GM19099 (cell line): Measurements from ENCODE around the gene KLF9.

Experiments used
- POLR2A ChIP-seq: IDR thresholded peaks from 3 replicates; pipeline ENCODE4 v1.6.1; 2011; ENCODE audit warnings: low read depth; ENCODE audit not compliant: insufficient read length; ENCODE audit errors: extremely low read depth

Gene KLF9

DNA sequence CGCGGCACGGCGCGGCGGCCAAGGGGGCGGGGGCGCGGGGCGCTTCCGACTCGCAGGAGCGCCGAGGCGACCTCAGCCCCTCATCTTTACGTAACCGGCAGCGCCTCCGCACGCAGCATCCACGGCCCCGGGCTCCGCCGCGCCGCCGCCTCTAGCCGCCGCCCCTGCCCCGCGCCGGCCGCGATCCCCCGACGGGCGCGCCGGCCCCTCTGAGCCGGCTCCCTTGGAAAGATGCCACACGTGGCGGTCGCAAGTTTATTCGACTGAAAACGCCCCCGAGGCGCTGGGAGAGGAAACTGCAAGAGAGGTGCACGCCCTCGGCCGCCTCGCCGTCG is 1.0 kb downstream of the KLF9 start:
- TF ChIP-seq POLR2A = no peak

DNA sequence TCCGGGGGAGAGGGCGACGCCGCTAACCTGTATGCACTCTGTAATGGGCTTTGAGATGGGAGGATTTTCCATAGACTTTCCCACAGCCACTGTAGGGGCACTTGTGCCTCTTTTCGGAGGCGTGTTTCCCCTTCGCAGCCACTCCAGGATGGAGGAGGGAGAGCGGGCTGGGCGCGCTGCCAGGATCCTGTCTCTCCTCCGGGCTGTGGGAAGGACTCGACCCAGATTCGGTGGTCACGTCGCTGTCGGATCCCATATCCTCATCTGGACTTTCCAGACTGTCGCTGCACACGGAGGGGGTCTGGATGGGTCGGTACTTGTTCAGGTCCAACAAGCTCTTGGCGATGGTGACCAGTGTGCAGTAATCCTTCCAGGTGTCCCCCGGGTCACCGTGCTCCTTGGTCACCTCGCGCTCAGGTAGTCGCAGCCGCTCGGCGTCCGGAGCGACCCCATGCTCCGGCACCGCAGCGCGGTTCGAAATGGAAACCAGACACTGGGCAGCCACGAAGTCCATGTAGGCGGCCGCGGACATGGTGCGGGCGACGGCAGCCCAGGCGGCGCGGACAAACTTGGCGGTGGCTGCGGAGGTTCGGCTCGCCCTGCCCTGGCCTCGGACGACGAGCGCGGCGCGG is 1.5 kb downstream of the KLF9 start:
- TF ChIP-seq POLR2A = no peak

DNA sequence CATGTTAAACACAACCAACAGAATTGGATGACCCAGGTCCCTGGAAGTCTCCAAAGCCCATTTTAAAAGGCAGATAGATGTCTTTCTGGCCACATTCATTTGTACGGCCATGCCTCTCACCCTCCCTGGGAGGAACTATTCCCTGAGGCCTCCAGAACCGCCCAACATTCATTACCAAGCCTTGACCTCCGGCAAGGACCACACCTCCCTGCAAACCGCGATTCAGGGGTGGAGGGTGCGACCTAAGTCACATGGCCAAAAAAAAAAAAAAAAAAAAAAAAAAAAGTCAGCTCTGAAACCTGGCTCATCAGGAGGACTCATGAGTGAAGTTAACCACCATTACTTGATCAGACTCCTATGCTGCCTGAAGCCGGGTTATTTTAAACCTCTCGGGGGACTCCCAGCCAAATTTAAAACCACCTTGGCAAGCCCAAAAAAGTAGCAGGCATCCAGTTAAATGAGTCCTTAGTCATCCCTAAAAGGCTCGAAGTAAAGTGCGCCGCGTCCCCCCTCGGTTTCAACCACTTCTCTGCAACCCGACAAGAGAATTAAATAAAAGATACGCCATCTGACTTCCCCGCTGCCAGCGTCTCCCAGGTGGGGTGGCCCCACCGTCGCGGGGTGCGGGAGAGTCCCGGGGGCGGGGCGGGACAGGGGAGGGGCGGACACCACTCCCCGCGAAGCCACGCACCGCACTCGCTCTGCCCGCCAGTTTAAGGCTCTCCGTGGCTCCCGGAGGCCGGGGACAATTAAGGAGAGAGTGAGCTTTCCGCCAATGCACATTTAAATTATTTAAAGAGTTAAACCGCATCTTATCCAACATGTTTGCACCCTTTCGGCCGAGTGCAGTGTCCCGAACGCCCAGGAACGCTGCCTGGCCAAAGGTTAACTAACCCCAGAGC is 2.3 kb downstream of the KLF9 start:
- peak; percentile 44 for TF ChIP-seq POLR2A

DNA sequence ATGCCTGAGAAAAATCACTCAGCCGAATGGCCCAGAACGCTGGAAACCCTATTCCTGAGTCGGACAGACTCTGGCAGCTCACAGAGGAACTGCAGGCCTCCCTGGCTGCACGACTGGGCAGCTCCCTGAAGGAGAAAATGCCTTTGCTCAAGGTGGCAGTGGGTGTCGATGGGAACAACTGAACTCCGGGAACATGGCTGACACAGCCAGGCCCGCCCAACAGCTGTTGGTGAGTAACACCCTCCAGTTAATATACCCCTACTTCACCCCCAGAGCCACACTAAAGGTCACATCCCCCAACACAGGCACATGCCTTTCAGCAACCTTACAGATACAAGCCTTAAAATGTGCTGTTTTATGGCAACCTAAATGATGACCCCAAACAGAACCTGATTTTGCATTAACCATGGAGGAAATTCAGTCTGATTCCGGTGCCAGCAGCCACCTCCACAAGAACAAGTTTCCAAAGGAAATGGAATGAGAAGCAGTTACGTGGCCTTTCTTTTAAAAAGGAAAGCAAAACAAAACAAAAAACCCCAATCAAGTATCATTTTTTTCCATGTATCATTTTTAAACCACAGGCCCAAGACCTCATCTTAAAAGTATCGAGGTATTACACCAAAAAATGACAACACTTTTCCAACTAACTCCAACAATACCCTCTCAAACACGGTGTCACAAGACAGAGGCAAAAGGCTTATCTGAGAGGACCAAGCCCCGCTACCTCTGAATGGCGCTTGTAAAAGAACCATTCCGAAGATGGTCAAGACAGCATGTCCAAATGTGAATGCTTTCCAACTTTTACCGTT is 3.1 kb downstream of the KLF9 start:
- TF ChIP-seq POLR2A = no peak

DNA sequence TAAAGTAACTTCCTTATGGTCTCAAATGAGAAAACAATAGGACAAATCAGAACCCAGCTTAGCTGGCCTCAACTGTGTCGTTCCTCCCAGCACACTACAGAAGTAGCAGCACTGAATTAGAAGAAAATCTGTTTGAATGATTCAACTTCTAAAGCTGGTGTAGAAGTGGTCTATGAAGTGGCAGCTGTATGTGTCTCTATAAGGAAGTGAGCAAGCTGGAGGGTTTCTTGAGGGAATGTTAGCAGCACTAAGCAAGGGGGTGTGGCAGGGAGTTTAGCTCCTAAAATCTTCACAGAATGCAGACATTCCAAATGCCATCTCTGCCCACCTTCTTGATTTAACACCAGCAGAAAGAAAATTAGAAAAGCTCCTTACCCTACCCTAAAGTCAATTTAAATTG is 4.1 kb downstream of the KLF9 start:
- TF ChIP-seq POLR2A = no peak

DNA sequence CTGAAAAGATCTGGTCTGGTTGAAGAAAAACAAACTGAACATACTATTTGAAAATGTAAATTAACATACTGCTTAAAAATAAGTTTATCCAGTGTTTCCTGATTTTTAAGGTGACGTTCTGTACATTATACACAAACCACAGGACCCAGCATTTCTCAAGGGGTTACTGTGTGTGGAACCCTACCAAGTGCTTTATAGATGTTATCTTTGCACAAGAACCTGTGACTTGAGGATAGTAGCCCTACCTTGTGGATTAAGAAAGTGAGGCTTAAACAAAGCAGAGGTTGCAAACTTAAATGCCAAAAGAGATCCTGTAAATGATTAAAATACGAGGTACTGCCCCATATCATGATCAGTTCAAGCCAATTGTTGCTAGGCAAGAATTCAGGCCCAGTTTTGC is 4.7 kb downstream of the KLF9 start:
- no peak for TF ChIP-seq POLR2A

DNA sequence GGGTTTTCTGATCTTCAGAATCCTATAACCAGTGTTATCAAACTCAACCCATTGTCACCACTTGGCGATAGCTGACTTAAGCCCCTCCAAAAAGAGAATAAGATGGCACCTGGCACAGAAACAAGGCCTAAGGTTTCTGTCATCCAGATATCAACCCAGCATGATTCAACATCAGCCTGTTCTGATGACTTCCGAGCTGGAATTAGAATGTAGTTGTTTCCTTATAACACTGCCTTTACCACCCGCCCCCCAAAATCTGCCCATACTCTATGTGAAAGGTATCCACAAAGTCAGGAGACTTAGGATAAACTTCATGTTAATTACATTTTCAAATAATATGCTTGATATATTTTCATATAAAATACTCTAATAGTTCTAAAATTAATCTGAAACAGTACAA is 5.2 kb downstream of the KLF9 start:
- TF ChIP-seq POLR2A = no peak

DNA sequence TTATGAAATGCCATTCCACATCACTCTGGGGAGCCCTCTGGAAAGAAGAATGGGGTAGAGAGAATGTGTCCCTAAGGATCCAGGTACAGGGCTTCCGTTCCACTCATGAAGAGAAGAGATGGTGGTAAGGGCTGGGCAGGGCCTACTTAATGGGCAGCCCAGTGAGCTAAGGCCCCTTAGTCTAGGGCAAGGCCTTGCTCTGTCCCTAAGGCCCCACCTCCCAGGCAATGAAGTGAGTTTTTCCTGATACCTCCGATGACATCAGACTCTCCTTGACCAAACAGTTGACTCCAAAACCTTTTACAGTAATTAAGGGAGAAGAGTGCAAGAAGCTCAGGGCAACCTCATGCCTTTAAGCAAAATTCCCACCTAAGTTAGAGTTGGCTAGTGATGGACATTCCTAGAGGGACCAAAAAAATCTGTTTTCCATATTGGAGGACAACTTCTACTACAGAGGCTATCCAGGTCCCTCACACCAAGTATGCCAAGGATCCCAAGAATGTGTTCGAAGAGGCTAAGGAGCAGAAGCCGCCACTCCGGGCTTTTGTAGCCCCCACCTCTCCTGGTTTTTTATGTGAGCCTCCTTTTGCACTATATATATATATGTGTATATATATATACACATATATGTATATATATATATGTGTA is 5.9 kb downstream of the KLF9 start:
- TF ChIP-seq POLR2A = no peak

DNA sequence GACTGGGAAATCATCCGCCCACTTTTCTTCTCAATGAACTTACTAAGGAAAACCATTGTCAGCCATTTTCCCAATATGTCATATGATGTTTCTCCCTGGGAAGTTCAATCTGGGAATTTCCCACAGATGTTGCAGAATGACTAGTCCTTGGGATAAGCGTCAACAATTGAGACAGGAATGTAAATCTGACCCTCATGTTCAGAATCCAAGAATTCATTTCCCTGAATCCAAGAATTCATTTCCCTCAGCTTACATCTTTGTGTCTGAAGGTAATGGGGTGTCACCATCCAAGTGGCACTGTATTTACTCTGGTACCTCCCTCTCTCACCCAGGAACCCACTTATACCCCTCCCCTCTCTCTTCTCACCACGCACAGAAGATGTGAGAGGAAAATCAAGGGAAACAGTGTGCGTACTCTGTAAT is 7.4 kb downstream of the KLF9 start:
- no peak for TF ChIP-seq POLR2A

DNA sequence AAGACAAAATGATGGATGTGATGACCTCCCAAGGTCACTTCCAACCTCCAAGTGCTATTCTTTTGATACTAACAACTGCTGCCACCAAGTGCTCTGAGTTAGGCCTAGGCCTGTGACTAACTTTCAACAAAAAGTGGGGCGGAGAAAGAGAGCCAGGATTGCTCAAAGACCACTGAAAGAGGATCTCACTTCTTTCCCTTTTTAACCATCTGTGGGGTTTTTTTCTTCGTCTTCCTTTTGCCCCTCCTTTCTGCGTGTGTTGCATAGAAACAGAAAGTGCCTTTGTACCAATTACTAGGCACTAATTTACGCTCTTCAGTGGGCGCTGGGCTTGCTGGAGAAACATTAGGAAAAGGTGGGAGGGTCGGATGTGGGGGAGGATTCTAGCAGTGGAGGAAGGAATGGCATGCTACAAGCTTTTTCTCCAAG is 8.0 kb downstream of the KLF9 start:
- TF ChIP-seq POLR2A = peak; percentile 16

DNA sequence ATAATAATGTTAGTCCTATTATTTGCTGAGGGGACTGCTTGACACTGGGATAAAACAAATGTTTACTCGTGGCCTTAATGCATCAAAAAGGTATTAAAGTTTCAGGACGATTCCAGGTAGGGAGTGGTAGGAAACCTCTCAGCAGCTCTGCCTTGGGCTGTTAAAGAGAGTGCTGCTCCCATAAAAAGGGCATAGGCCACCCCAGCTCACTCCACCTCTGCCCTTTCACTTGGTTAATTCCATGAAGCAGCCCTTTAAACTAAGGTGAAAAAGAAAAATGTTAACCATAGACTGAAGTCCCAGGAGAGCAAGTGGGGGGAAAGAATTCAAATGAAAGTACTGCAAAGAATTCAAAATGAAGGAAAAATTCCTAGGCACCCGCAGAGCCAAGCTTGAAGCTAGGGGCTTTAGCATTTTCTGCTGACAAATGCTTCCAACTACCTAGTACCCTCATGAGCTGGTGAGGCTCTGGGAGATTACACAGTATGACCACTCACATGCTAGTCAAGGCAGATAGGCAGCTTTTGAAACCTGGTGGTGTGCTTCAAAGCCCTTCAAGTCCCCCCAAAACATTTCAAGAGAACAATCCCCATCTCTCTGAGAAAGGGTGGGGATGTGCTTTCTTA is 8.5 kb downstream of the KLF9 start:
- no peak for TF ChIP-seq POLR2A

DNA sequence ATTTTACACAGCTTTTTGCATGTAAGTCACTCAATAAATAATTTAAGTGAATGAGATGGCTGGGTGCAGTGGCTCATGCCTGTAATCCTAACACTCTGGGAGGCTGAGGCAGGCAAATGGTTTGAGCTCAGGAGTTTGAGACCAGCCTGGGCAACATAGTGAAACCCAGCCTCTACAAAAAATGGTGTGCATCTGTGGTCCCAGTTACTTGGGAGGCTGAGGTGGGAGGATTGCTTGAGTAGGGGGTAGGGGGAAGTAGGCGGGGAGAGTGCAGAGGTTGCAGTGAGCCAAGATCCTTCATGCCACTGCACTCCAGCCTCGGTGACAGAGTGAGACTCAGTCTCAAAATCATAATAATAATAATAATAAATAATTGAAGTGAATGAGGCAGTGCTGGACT is 10.2 kb downstream of the KLF9 start:
- TF ChIP-seq POLR2A = no peak

DNA sequence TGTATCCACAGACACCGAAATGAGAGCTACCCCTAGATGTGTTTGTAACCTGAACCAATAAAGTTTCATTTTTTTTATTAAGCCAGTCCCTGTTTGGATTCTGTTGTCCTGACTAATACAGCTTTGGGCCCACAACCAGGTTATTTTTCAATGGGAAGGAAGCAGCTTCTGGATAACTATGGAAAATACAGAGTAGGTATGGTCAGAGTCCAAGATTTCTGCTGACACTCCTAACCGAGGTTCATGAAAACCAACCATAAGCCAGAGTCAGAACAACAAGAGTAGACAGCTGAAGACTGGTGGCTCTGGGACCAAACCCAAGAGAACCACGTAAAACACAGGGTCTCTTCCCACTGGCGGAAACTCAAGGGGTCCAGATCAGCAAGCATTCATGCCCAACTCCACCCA is 10.8 kb downstream of the KLF9 start:
- TF ChIP-seq POLR2A = no peak

DNA sequence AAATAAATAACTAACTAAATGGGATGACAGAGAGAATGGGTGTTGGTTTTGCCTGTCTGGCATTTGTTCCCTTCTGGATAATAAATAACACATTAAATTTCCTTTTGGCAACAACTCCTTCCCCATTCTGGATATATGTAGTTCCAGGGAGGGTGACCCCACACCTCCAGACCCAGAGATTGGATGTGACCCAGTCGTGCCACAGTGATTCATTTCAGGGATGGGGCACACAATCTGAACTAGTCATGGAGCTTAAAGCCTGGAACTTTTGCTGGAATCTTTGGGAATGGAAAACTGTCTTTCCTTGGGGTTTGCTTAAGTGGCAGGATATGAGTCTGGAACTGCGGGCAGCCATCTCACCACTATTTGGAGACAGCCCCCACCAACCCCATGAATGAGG is 11.3 kb downstream of the KLF9 start:
- no peak for TF ChIP-seq POLR2A

DNA sequence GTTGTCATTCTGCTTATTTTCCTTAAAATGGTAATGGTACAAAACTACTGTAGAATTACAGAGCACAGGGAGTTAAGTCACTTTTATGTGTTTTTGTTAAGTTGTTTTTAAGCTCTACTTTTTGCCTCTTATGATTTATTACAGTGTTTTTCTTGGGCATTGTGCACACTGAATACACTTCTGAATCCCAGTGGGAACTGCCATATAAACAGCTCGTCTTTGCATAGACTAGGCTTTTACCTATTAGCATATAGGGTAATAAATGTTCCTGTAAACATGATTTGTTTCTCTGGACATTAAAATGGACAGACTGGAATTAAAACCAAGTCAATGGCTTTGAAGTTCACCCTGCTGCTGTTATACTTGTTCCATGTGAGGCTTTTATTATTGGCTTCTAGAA is 12.2 kb downstream of the KLF9 start:
- no peak for TF ChIP-seq POLR2A

DNA sequence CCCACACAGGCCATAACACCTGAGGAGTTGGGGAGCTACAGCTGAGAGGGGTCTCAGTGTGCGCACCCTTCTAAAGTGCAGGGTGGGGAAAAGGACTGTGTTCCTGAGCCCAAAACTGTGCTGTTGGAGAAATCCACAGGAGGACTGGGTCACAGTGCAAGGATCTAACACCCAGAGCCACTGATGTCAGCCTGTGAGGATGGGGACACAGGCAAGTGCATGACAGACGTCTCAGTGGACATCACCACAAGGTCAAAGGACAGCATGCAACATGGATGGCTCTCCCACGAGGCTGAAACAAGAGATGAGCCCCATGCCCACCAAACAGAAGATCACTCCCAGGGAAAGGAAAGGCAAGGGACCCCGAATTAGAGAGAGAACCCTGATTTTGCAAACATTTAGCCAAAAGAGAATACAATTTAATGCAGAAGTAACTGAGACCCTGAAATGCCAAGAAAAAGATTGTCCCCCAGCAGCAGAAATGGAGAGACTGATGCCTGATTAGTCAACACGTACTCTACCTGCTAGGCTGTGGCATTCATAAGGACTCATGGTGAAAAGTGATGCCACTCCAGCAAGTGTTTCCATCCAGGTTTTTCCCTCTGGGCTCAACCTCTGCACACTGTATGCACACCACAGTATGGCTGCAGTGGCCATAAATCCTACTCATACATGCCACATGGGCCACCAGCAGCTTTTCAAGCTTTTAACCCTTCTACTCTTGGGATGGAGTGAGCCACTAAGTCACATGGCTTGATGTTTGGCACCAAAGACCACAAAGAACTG is 14.2 kb downstream of the KLF9 start:
- no peak for TF ChIP-seq POLR2A
